Vagina (tissue), 2 donors: ENCODE data around the gene BRMS1.

Experiments
- POLR2A ChIP-seq, 2 donors: fragments of 450-650 bp; IDR thresholded peaks; one replicate each; pipeline ENCODE4 v1.6.1; 2017; ENCODE audit warnings: antibody characterized with exemption in 2 of 2, mild to moderate bottlenecking in 2 of 2, moderate library complexity in 2 of 2
- POLR2AphosphoS5 ChIP-seq, 2 donors: sonication (generic); formaldehyde crosslinking; IDR thresholded peaks; one replicate each; pipeline ENCODE4 v1.9.0; 2017; ENCODE audit warnings: antibody characterized with exemption in 2 of 2, mild to moderate bottlenecking in 2 of 2, low read depth in 1 of 2; ENCODE audit not compliant: insufficient read depth in 1 of 2
- TF ChIP-seq, protein P1 (sequence below), 3 experiments: fragments of 450-650 bp in 2 of 3; fragments of 200-600 bp in 1 of 3; sonication (generic) in 1 of 3; IDR thresholded peaks; one replicate each; pipeline ENCODE4 v1.5.1; 2017 to 2019; ENCODE audit warnings: antibody characterized with exemption in 3 of 3, mild to moderate bottlenecking in 2 of 3, moderate library complexity in 2 of 3

DNA sequence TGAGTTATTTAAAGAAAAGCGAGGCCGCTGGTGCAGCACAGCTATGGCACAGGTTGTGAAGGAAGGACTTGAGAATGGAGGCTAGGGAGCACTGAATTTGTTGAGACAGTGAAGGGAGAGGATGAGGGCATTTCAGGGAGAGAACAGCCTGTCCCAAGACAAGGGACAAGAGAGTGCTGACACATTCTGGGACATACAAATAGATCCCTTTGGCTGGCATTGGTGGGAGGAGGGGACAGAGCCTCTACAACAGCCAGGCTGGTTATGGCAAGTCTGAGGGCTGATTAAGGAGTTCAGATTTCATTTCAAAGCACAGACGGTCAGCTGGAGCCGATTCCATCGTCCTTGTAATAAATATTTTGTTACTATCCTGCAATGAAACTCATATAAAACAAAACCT lies 28.4 kb upstream of the BRMS1 start:
- TF ChIP-seq, protein P1, sequence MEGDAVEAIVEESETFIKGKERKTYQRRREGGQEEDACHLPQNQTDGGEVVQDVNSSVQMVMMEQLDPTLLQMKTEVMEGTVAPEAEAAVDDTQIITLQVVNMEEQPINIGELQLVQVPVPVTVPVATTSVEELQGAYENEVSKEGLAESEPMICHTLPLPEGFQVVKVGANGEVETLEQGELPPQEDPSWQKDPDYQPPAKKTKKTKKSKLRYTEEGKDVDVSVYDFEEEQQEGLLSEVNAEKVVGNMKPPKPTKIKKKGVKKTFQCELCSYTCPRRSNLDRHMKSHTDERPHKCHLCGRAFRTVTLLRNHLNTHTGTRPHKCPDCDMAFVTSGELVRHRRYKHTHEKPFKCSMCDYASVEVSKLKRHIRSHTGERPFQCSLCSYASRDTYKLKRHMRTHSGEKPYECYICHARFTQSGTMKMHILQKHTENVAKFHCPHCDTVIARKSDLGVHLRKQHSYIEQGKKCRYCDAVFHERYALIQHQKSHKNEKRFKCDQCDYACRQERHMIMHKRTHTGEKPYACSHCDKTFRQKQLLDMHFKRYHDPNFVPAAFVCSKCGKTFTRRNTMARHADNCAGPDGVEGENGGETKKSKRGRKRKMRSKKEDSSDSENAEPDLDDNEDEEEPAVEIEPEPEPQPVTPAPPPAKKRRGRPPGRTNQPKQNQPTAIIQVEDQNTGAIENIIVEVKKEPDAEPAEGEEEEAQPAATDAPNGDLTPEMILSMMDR (IDR thresholded peaks at IDR 0.05): no peak
- TF ChIP-seq POLR2A (IDR thresholded peaks at IDR 0.05): no peak
- TF ChIP-seq POLR2AphosphoS5 (IDR thresholded peaks at IDR 0.05; ENCODE audit: insufficient read depth in 1 of 2, low read depth in 1 of 2): no peak
